GM18870 (cell line): ENCODE results near the gene EHD4.

Source experiments
- ATAC-seq: cut with Tn5 transposase; IDR thresholded peaks from one replicate; pipeline ENCODE4 v1.9.1; 2021; ENCODE audit warnings: moderate library complexity; ENCODE audit not compliant: unreplicated experiment

EHD4 gene

GRCh38 chr15:41866263-41866703 is 106.1 kb downstream of the EHD4 start:
- no peak for ATAC-seq

DNA sequence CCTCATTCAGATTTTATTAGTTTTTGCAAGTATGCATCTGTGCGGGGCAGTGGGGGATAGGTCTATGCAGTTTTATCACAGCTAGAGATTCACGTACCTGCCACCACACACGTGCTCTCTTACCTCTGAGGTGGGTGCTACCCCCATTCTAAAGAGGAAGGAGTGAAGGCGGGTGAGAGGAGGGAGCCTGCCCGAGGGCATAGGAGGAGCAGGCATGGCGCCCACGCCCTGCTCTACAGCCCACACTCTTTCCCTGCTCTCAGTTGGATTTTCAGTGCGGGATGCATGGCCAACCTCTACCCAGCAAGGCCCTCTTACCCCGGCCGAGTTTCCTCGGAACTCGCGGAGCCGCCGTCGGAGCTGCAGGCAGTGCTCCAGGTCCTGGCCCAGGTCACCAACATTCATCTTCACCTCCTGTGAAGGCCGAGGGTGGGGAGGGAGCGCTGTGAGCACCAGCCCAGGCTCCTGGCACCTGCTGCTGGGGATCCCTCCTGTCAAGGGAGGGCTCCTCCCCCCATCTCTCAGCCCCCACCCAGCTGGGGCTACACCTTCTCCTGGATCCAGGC is 106.8 kb downstream of the EHD4 start:
- no peak for ATAC-seq

GRCh38 chr15:41862515-41863116 is 109.7 kb downstream of the EHD4 start:
- no peak for ATAC-seq

DNA sequence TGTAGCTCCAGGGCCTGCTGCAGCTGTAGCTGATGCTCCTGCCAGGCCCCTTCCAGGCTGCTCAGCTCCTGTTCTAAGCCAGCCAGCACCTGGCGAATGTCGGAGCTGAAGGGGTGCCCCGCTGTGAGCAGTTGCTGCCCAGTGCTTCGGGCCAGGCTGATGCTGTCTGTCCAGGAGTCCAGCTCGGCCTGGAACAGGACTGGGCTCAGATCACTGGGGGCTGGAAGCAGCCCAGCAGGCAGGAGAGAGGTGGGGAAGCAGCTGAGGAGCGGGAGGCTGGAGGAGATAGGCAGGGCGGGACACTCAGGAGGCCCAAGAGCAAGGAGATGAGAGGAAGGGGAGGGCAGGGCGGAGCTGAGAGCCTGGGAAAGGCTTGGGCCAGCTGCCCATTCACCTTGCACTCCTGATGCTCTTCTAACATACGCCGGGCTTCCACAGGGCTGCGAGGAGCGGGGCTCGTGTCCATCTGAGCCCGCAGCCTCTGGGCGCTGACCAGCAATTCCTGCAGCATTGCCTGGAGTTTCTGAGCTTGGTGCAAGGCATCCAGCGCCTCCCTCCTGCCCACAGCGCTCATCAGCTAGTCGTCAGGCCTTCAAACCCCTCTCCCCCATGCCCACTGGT is 110.5 kb downstream of the EHD4 start:
- ATAC-seq, result no peak

GRCh38 chr15:41860049-41860828 is 112.1 kb downstream of the EHD4 start:
- no peak for ATAC-seq

- no peak for ATAC-seq
Measured at GRCh38 chr15:41858756-41859155, 113.6 kb downstream of the EHD4 start.

DNA sequence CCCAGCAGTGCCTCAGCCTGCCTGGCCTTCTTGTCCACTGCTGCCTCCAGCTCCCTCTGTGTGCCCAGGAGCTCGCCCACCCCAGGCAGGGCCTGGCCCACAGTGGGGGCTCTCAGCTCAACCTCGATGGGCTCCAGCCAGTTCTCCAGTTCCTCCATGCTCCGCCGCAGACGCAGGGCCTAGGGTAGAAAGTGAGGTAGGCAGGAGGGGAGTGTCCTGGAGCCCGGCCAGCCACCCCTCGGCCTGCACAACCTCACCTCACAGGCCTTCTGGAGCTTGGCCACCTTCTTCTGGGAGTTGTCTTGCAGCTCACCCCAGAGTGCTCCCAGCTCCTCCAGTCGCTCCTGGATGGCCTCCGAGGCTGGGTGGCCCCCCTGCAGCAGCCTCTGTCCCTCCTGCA is 115.0 kb downstream of the EHD4 start:
- no peak for ATAC-seq

DNA sequence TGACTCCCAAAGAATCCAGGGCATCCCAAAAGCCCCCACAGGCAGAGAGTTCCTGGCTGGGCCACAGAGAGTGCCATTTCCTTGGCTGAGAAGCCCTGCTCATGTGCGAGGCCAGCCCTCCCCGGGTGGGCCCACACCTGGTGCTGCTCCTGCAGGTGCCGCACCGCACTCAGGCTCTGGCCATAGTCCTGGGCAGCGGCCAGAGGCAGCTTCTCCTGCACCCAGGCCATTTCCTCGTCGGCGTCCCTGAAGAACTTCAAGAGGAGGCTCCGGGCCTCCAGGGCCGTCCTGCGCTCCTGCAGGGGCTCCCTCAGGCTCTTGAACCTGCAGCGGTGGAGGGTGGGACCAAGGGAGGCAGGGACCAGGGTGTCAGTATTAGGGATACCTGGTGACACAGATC is 115.6 kb downstream of the EHD4 start:
- ATAC-seq, result no peak

- no peak for ATAC-seq
Measured at GRCh38 chr15:41856262-41856661, 116.1 kb downstream of the EHD4 start.

- ATAC-seq, result no peak
Measured at GRCh38 chr15:41855261-41855961, 116.9 kb downstream of the EHD4 start.

DNA sequence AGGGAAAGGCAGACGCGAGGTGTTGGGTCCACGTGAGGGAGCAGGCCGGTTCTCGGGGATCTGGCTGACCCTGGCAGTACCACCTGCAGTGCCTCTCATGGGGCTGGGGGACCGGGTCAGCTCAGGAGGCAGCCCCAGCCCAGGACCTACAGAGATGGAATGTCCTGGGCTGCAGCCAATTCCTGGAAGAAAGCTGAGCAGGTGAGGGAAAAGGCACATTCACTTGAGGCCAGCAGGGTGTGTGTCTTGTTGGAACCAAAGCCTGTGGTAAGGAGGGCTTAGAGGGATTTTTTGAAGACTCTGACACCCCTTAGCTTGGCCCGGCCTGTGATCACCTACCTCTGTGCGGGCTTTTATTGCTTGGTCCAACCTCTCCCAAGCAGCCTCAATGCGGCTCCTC is 117.9 kb downstream of the EHD4 start:
- ATAC-seq, result no peak

GRCh38 chr15:41853831-41854230 is 118.5 kb downstream of the EHD4 start:
- no peak for ATAC-seq

GRCh38 chr15:41852736-41853590 is 119.4 kb downstream of the EHD4 start:
- ATAC-seq, result no peak

DNA sequence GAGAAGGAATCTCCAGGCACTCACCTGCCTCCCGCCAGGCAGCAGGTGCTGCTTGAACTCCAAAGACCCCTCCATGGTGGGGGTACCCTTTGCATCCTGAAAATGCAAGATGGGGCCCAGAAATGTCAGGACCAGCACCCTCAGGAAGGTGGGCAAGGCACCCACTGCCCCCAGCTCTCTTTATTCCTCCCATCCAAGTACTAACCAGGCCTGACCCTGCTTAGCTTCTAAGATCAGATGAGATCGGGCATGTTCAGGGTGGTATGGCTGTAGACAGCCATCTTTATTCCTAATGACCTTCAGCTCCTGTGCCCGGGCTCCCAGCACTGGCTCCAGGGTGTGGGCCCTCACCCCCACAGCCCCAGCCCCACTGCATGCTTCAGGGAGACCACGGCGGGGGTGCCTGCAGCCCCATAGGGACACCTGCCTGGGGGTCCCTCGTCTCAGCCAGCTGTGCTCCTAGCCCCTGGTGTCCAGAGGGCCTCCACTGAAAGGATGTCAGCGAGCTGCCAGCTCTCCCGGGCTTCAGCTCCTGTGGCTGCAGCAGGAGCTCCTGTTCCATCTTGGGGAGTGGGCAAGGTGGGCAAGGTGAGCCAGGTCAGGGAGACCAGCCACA is 120.5 kb downstream of the EHD4 start:
- ATAC-seq, result no peak

DNA sequence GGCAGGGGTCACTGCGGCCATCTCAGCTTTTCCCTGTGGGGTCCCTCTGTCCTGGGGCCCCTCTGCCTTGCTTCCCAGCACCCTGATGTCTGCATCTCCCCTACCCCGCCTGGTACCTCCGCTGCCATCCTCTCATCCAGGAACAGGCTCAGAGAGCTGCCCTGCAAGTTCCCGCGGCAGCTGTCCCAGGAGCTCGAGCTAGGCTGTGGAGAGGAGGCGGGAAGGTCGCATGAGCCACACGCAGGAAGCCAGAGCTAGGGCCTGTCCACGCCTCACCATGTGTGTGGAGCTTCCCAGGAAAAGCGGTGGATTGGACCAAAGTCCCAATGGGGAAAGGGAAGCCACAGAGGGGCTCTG is 121.2 kb downstream of the EHD4 start:
- no peak for ATAC-seq

GRCh38 chr15:41850482-41851166 is 121.7 kb downstream of the EHD4 start:
- ATAC-seq, result no peak

DNA sequence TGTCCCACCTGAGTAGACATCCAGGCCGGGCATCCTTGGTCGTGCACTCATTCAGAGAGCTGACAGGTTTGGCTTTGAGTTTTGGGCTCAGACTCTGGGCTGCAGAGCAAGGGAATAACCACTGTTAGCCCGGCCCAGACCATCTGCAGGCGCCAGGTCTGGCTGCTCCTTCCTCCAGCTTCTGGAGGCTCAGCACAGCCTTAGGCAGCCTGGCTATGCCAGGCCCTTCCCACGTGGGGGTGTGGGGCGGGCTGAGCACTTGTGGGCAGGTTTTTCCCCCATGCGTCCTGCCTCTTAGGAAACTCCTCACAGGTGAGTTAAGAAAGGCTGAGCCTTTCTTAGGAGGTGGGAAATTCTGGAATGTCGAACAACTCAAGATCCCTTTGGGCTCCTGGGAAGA is 122.5 kb downstream of the EHD4 start:
- no peak for ATAC-seq

- ATAC-seq, result no peak
Measured at GRCh38 chr15:41849204-41849603, 123.2 kb downstream of the EHD4 start.

- no peak for ATAC-seq
Measured at GRCh38 chr15:41848631-41849030, 123.7 kb downstream of the EHD4 start.
